ENCODE data around the gene ANTKMT.

ANTKMT gene

GRCh38 chr16:715477-716199 lies 5.3 kb upstream of the ANTKMT start:
- DNase-seq = no peak

- DNase-seq = no peak
Observed at GRCh38 chr16:716200-716568, 4.8 kb upstream of the ANTKMT start.

GRCh38 chr16:716768-717325 lies 4.1 kb upstream of the ANTKMT start:
- no peak for DNase-seq

GRCh38 chr16:717450-718245 lies 3.3 kb upstream of the ANTKMT start:
- no peak for DNase-seq

GRCh38 chr16:718389-718788 lies 2.6 kb upstream of the ANTKMT start:
- DNase-seq = no peak

GRCh38 chr16:718922-719321 lies 2.0 kb upstream of the ANTKMT start:
- no peak for DNase-seq

- no peak for DNase-seq
Observed at GRCh38 chr16:719815-720446, 1.0 kb upstream of the ANTKMT start.

- no peak for DNase-seq
Observed at GRCh38 chr16:720447-720989, 428 bp upstream of the ANTKMT start.

- DNase-seq = no peak
Observed at GRCh38 chr16:721765-722540, 1.0 kb downstream of the ANTKMT start.

GRCh38 chr16:722835-723633 lies 2.1 kb downstream of the ANTKMT start:
- no peak for DNase-seq

GRCh38 chr16:723695-724094 lies 2.7 kb downstream of the ANTKMT start:
- DNase-seq = no peak

GRCh38 chr16:724188-725040 lies 3.5 kb downstream of the ANTKMT start:
- DNase-seq = no peak

GRCh38 chr16:725041-725376 lies 4.1 kb downstream of the ANTKMT start:
- DNase-seq = no peak

GRCh38 chr16:725463-726187 lies 4.7 kb downstream of the ANTKMT start:
- no peak for DNase-seq

- DNase-seq = no peak
Observed at GRCh38 chr16:726188-726437, 5.2 kb downstream of the ANTKMT start.

- peak; percentile 64 for DNase-seq
Observed at GRCh38 chr16:726438-727290, 5.7 kb downstream of the ANTKMT start, which contains the start of the genes CCDC78 and HAGHL. Gene CCDC78 (minus strand): TSS chr16:726443. CDS start chr16:726367, 76 bp downstream. Gene HAGHL (plus strand): TSS chr16:727106. CDS start chr16:727510, 404 bp downstream.

GRCh38 chr16:727291-727977 lies 6.5 kb downstream of the ANTKMT start:
- peak; percentile 40 for DNase-seq

GRCh38 chr16:728131-728889 lies 7.4 kb downstream of the ANTKMT start:
- peak; percentile 76 for DNase-seq
